GM19240 (cell line): Measurements from ENCODE around the gene NPHP3.
"Not testable (repeated sequence)": the region's sequence is repeated elsewhere in the genome, so short reads cannot be mapped to it uniquely, and the experiment has no call there.

ENCODE experiments used
- DNase-seq: peaks from one replicate; pipeline ENCODE4 v3.0.0; 2011; ENCODE audit warnings: low spot score; ENCODE audit not compliant: insufficient read length

Gene NPHP3

GRCh38 chr3:132650153-132650552 is 72.1 kb downstream of the NPHP3 start:
- no peak for DNase-seq

GRCh38 chr3:132645058-132645457 is 77.2 kb downstream of the NPHP3 start:
- no peak for DNase-seq

GRCh38 chr3:132643366-132643765 is 78.8 kb downstream of the NPHP3 start:
- no peak for DNase-seq

DNA sequence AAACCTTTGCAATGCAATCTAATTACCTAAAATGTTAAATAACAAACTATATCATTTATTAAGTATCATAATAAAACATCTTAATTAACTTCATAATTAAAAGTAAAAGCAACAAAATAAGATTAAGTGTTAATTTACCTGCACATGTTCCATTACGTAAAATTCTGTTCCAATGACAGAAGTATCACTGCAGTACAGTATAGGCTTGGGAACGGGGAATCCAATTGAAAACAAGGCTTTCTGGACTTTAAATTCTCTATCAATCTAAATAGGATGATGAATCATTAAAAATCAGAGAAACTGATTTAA is 79.7 kb downstream of the NPHP3 start:
- no peak for DNase-seq

- no peak for DNase-seq
Observed at GRCh38 chr3:132641837-132642538, 80.2 kb downstream of the NPHP3 start.

DNA sequence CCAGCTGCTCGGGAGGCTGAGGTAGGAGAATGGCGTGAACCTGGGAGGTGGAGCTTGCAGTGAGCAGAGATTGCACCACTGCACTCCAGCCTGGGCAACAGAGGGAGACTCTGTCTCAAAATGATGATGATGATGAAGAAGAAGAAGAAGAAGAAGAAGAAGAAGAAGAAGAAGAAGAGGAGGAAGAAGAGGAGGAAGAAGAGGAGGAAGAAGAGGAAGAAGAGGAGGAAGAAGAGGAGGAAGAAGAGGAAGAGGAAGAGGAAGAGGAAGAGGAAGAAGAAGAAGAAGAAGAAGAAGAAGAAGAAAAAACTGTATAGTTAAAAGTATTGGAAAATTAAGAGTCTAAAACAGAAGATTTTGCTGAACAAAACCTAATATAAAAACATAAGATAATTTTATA is 80.8 kb downstream of the NPHP3 start:
- DNase-seq, result not testable (repeated sequence)

GRCh38 chr3:132638706-132639105 is 83.5 kb downstream of the NPHP3 start:
- DNase-seq, result no peak

DNA sequence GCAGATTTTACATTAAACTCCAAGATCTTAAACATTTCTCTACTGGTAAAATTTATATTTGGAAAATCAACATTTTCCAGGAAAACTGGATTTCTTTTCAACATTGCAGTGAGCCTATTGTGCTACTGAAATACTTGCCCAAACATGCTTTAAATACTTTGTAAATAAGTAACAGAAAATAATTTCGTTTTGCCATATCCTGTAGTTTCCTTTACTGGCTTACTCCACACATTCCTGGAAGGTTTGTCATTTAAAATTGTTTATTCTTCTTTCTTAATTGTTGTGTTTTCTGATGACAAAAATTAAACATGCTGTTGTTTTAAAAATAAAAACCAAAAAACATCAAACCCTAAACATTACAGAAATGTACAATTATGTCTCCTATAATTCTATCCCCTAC is 84.6 kb downstream of the NPHP3 start:
- DNase-seq, result no peak

DNA sequence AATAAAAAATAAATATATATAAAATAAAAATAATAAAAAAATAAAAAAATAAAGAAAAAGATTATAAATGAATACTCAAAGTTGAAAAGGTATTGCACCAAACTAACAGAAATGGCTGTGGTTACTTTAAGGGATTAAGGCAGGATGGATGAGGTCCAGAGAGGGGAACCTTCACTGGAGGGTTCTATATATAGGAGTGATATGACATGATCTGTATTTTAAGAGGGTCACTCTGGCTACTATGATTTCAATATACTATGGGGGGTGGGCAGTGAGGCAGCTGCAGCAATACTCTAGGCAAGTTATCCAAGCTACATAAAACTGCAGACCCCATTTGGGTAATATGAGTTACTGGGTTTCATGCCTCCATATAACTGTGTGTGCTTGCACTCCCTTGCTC is 87.2 kb downstream of the NPHP3 start:
- no peak for DNase-seq
